HepG2 (cell line): ENCODE results near the gene UEVLD. TPM values are rescaled to one million over a fixed set of nuclear protein-coding genes. Genes with fewer than 3 reads are reported as not detected.
A peak's percentile ranks its signal among the peaks of the same experiment; 100 is the strongest.

ENCODE experiments used
- AGO2 ChIP-seq: fragments of 200-400 bp; formaldehyde crosslinking; optimal IDR thresholded peaks from 2 replicates; pipeline ENCODE3; 2017; ENCODE audit warnings: mild to moderate bottlenecking, low read depth, low read length, moderate library complexity
- ARHGAP35 ChIP-seq: sonication (generic); formaldehyde crosslinking; IDR thresholded peaks from 2 replicates; pipeline ENCODE4 v1.9.0; 2022; ENCODE audit warnings: mild to moderate bottlenecking, inconsistent platforms, moderate library complexity, missing genetic modification reagents, borderline replicate concordance
- CCAR2 ChIP-seq: fragments of 200-400 bp; formaldehyde crosslinking; optimal IDR thresholded peaks from 2 replicates; pipeline ENCODE3; 2018; ENCODE audit warnings: low read depth, mild to moderate bottlenecking, low read length, moderate library complexity
- CHCHD3 ChIP-seq: sonication (generic); formaldehyde crosslinking; IDR thresholded peaks from 2 replicates; pipeline ENCODE4 v1.8.0; 2022; ENCODE audit warnings: mild to moderate bottlenecking, missing genetic modification reagents, moderate library complexity
- GPBP1L1 ChIP-seq: sonication (generic); formaldehyde crosslinking; IDR thresholded peaks from 2 replicates; pipeline ENCODE4 v1.5.0; 2020; ENCODE audit warnings: mild to moderate bottlenecking, missing genetic modification reagents
- HNRNPK ChIP-seq: fragments of 200-400 bp; formaldehyde crosslinking; IDR thresholded peaks from 2 replicates; pipeline ENCODE4 v1.6.1; 2018; ENCODE audit warnings: low read length, low read depth, moderate library complexity, mild to moderate bottlenecking; ENCODE audit not compliant: poor library complexity, severe bottlenecking
- KLF11 ChIP-seq: IDR thresholded peaks from 2 replicates; pipeline ENCODE4 v1.6.1; 2016; ENCODE audit warnings: missing compliant biosample characterization
- MED1 ChIP-seq: sonication (generic); formaldehyde crosslinking; IDR thresholded peaks from 2 replicates; pipeline ENCODE4 v1.4.0; 2020; ENCODE audit warnings: missing genetic modification reagents
- NFE2L1 ChIP-seq: sonication (generic); formaldehyde crosslinking; IDR thresholded peaks from 2 replicates; pipeline ENCODE4 v1.4.0; 2020; ENCODE audit warnings: missing genetic modification reagents, mild to moderate bottlenecking, borderline replicate concordance
- NPAS2 ChIP-seq: sonication (generic); formaldehyde crosslinking; IDR thresholded peaks from 2 replicates; pipeline ENCODE4 v1.8.0; 2022; ENCODE audit warnings: mild to moderate bottlenecking, missing genetic modification reagents, borderline replicate concordance
- SALL2 ChIP-seq: sonication (generic); formaldehyde crosslinking; IDR thresholded peaks from 2 replicates; pipeline ENCODE4 v1.8.1; 2023; ENCODE audit warnings: mild to moderate bottlenecking, missing genetic modification reagents, inconsistent platforms
- SMAD1 ChIP-seq: sonication (generic); formaldehyde crosslinking; IDR thresholded peaks from 2 replicates; pipeline ENCODE4 v1.4.0; 2020; ENCODE audit warnings: missing genetic modification reagents, low read depth, mild to moderate bottlenecking, borderline replicate concordance
- SOX13 ChIP-seq, 3 experiments: fragments of 450-650 bp in 1 of 3; sonication (generic) in 1 of 3; formaldehyde crosslinking in 1 of 3; IDR thresholded peaks in 2 of 3; conservative IDR thresholded peaks in 1 of 3; 2 replicates each; pipeline versions ENCODE4 v1.5.0 to v1.6.1; 2016 to 2020; ENCODE audit warnings: antibody characterized with exemption in 1 of 3, mild to moderate bottlenecking in 1 of 3, missing compliant biosample characterization in 1 of 3, missing genetic modification reagents in 1 of 3, moderate library complexity in 1 of 3
- SP140L ChIP-seq: sonication (generic); formaldehyde crosslinking; IDR thresholded peaks from 2 replicates; pipeline ENCODE4 v1.4.0; 2020; ENCODE audit warnings: missing genetic modification reagents, borderline replicate concordance
- STAG1 ChIP-seq: sonication (generic); formaldehyde crosslinking; IDR thresholded peaks from 2 replicates; pipeline ENCODE4 v1.4.0; 2020; ENCODE audit warnings: missing genetic modification reagents
- THYN1 ChIP-seq: sonication (generic); formaldehyde crosslinking; IDR thresholded peaks from 2 replicates; pipeline ENCODE4 v1.8.1; 2023; ENCODE audit warnings: low read depth, mild to moderate bottlenecking, moderate library complexity, missing genetic modification reagents, borderline replicate concordance
- TIGD3 ChIP-seq: sonication (generic); formaldehyde crosslinking; IDR thresholded peaks from 2 replicates; pipeline ENCODE4 v1.5.1; 2020; ENCODE audit warnings: mild to moderate bottlenecking, missing genetic modification reagents, borderline replicate concordance
- TRIM24 ChIP-seq: sonication (generic); formaldehyde crosslinking; IDR thresholded peaks from 2 replicates; pipeline ENCODE4 v1.8.0; 2022; ENCODE audit warnings: mild to moderate bottlenecking, missing genetic modification reagents
- ZBTB38 ChIP-seq: sonication (generic); formaldehyde crosslinking; IDR thresholded peaks from 2 replicates; pipeline ENCODE4 v1.5.1; 2020; ENCODE audit warnings: mild to moderate bottlenecking, missing genetic modification reagents
- ZKSCAN5 ChIP-seq: sonication (generic); formaldehyde crosslinking; IDR thresholded peaks from 2 replicates; pipeline ENCODE4 v1.5.1; 2020; ENCODE audit warnings: mild to moderate bottlenecking, missing genetic modification reagents
- ZKSCAN8 ChIP-seq: IDR thresholded peaks from 2 replicates; pipeline ENCODE4 v1.6.1; 2016; ENCODE audit warnings: borderline replicate concordance, missing genetic modification reagents, missing compliant biosample characterization
- ZNF383 ChIP-seq: sonication (generic); formaldehyde crosslinking; IDR thresholded peaks from 2 replicates; pipeline ENCODE4 v1.4.0; 2020; ENCODE audit warnings: missing genetic modification reagents, mild to moderate bottlenecking, borderline replicate concordance
- ZNF460 ChIP-seq: sonication (generic); formaldehyde crosslinking; IDR thresholded peaks from 2 replicates; pipeline ENCODE4 v1.5.1; 2020; ENCODE audit warnings: missing genetic modification reagents, mild to moderate bottlenecking, borderline replicate concordance
- ZNF619 ChIP-seq: sonication (generic); formaldehyde crosslinking; IDR thresholded peaks from 2 replicates; pipeline ENCODE4 v1.4.0; 2020; ENCODE audit warnings: mild to moderate bottlenecking, missing genetic modification reagents
- ZNF709 ChIP-seq: sonication (generic); formaldehyde crosslinking; IDR thresholded peaks from 2 replicates; pipeline ENCODE4 v1.5.0; 2020; ENCODE audit warnings: mild to moderate bottlenecking, missing genetic modification reagents
- ZNF75D ChIP-seq: sonication (generic); formaldehyde crosslinking; IDR thresholded peaks from 2 replicates; pipeline ENCODE4 v1.8.1; 2023; ENCODE audit warnings: missing genetic modification reagents, mild to moderate bottlenecking, borderline replicate concordance
- polyA plus RNA-seq, 8 experiments: library from polyadenylated mRNA; depleted of rRNA in 3 of 8; stranded (reverse) in 7 of 8; unstranded in 1 of 8; fragments of >200 nt; fragmentation: Illumina TruSeq in 4 of 8; extraction: Trizol in 4 of 8; gene quantifications; 2 replicates each; pipeline versions ENCODE4 v1.2.1 to v1.2.3, GENCODE V29; 2011 to 2016; ENCODE audit warnings: low read depth in 4 of 8, missing spikeins in 1 of 8, mixed read lengths in 1 of 8; ENCODE audit not compliant: insufficient read depth in 1 of 8
- total RNA-seq, 5 experiments: library from RNA; depleted of rRNA; stranded (reverse); fragments of >200 nt; fragmentation: Illumina TruSeq; extraction: Trizol; gene quantifications; 2 replicates each; pipeline ENCODE4 v1.2.3, GENCODE V29; 2016; ENCODE audit warnings: low read depth in 1 of 5

Gene UEVLD
- total and polyA plus RNA-seq, 2 of the 13 experiments (the other 11 are each of a cell fraction or from before 2014, with no cell fraction given): 5.7 to 13.7 TPM

GRCh38 chr11:18526521-18527296, 61.8 kb downstream of the UEVLD start, which contains the start of gene TSG101 (continued):
- TF ChIP-seq GPBP1L1 (CRISPR knock-in tag) (no peak), THYN1 (CRISPR knock-in tag) (no peak), SMAD1 (CRISPR knock-in tag) (peak; percentile 67; the same call in 1 of the 2 replicates), HNRNPK (peak; percentile 68), SOX13 (IDR thresholded peaks at IDR 0.05) (peak; percentile 38; the same call in 1 of the 2 replicates), SOX13 (CRISPR knock-in tag; conservative IDR thresholded peaks at IDR 0.05 in 1 of 2, IDR thresholded peaks at IDR 0.05 in 1 of 2) (peak in 1 of 2 experiments; percentile 61; a peak in 2 of 4 replicates), CCAR2 (no peak), SALL2 (CRISPR knock-in tag) (peak; percentile 49; the same call in 1 of the 2 replicates), TIGD3 (CRISPR knock-in tag) (peak; percentile 65; the same call in 1 of the 2 replicates), AGO2 (peak; percentile 93), NPAS2 (no peak), CHCHD3 (CRISPR knock-in tag) (peak; percentile 92; the same call in 1 of the 2 replicates), ZNF383 (no peak), STAG1 (CRISPR knock-in tag) (peak; percentile 14; the same call in 1 of the 2 replicates), KLF11 (peak; percentile 82; the same call in 1 of the 2 replicates), ZNF75D (no peak), ZKSCAN5 (CRISPR knock-in tag) (no peak; the same call in 1 of the 2 replicates), ZKSCAN8 (peak; percentile 47; the same call in 1 of the 2 replicates), ZNF619 (peak; percentile 69; the same call in 1 of the 2 replicates), MED1 (CRISPR knock-in tag) (peak; percentile 59; the same call in 1 of the 2 replicates), ARHGAP35 (peak; percentile 76; the same call in 1 of the 2 replicates), TRIM24 (CRISPR knock-in tag) (no peak), ZNF709 (CRISPR knock-in tag) (0 out of 2 replicates have a peak, but pooled peaks have one; percentile 49), ZNF460 (CRISPR knock-in tag) (no peak; the same call in 1 of the 2 replicates), NFE2L1 (CRISPR knock-in tag) (peak; percentile 77), SP140L (CRISPR knock-in tag) (0 out of 2 replicates have a peak, but pooled peaks have one; percentile 20), ZBTB38 (CRISPR knock-in tag) (no peak; the same call in 1 of the 2 replicates)
